Loucy (cell line): Measurements from ENCODE around the gene TLCD4.

Experiments
- H2AFZ ChIP-seq: fragments of 200-600 bp; sonication (generic); 2 replicates; pipeline ENCODE4 v1.6.0; 2016; ENCODE audit warnings: antibody characterized with exemption, mild to moderate bottlenecking, low read length, moderate library complexity
- H3F3A ChIP-seq: fragments of 200-600 bp; 2 replicates; pipeline ENCODE4 v1.6.0; 2016; ENCODE audit warnings: antibody characterized with exemption, low read depth, mild to moderate bottlenecking
- H3K27me3 ChIP-seq: fragments of 200-600 bp; sonication (generic); 2 replicates; pipeline ENCODE4 v1.6.1; 2014; ENCODE audit warnings: low read length, mild to moderate bottlenecking; ENCODE audit not compliant: insufficient read depth, poor library complexity, severe bottlenecking
- H3K36me3 ChIP-seq: fragments of 200-600 bp; sonication (generic); 2 replicates; pipeline ENCODE4 v1.6.1; 2016; ENCODE audit warnings: low read length; ENCODE audit not compliant: insufficient read depth
- H3K4me1 ChIP-seq: fragments of 200-600 bp; sonication (generic); 2 replicates; pipeline ENCODE4 v1.5.1; 2014; ENCODE audit warnings: low read length, mild to moderate bottlenecking; ENCODE audit not compliant: insufficient read depth, poor library complexity, severe bottlenecking
- H3K4me2 ChIP-seq: fragments of 200-600 bp; sonication (generic); 2 replicates; pipeline ENCODE4 v1.6.0; 2014; ENCODE audit warnings: antibody characterized with exemption, low read length, low read depth, mild to moderate bottlenecking; ENCODE audit not compliant: poor library complexity, severe bottlenecking
- H3K4me3 ChIP-seq: fragments of 200-600 bp; sonication (generic); 2 replicates; pipeline ENCODE4 v1.5.1; 2014; ENCODE audit warnings: low read length, mild to moderate bottlenecking, mixed read lengths; ENCODE audit not compliant: poor library complexity, severe bottlenecking
- H3K79me2 ChIP-seq: fragments of 200-600 bp; sonication (generic); 2 replicates; pipeline ENCODE4 v1.6.1; 2014; ENCODE audit warnings: low read length; ENCODE audit not compliant: insufficient read depth
- H3K9ac ChIP-seq: fragments of 200-600 bp; sonication (generic); 2 replicates; pipeline ENCODE4 v1.6.0; 2014; ENCODE audit warnings: mild to moderate bottlenecking, low read depth, low read length, moderate library complexity; ENCODE audit not compliant: poor library complexity, severe bottlenecking
- H3K9me2 ChIP-seq: fragments of 200-600 bp; sonication (generic); replicated peaks from 2 replicates; pipeline ENCODE4 v1.6.1; 2016; ENCODE audit warnings: low read depth, low read length, mixed read lengths
- H3K9me3 ChIP-seq: fragments of 200-600 bp; sonication (generic); 2 replicates; pipeline ENCODE4 v1.6.1; 2014; ENCODE audit warnings: mild to moderate bottlenecking, antibody characterized with exemption, low read length, low read depth; ENCODE audit not compliant: insufficient read depth
- H4K20me1 ChIP-seq: fragments of 200-600 bp; sonication (generic); 2 replicates; pipeline ENCODE4 v1.6.0; 2014; ENCODE audit warnings: antibody characterized with exemption, low read length, mild to moderate bottlenecking; ENCODE audit not compliant: insufficient read depth, poor library complexity, severe bottlenecking
- EZH2phosphoT487 ChIP-seq: fragments of 200-600 bp; IDR thresholded peaks from 2 replicates; pipeline ENCODE4 v1.6.1; 2018; ENCODE audit warnings: antibody characterized with exemption, mild to moderate bottlenecking, moderate library complexity, borderline replicate concordance
- TF ChIP-seq, protein P1 (sequence below): fragments of 200-600 bp; sonication (generic); conservative IDR thresholded peaks from 2 replicates; pipeline ENCODE4 v1.5.1; 2014; ENCODE audit warnings: mild to moderate bottlenecking, antibody characterized with exemption, low read length

Gene TLCD4

GRCh38 chr1:95085376-95085775 lies 31.8 kb upstream of the TLCD4 start:
- no peaks in the 10 kb centered on the region for H3F3A ChIP-seq
- H3K9me2 ChIP-seq: no peaks in the 10 kb centered on the region
- no peaks in the 10 kb centered on the region for H4K20me1 ChIP-seq
- H3K36me3 ChIP-seq: no peaks in the 10 kb centered on the region
- H3K27me3 ChIP-seq: peaks cover 6% of the 10 kb centered on the region
- no peaks in the 10 kb centered on the region for H3K79me2 ChIP-seq
- no peak overlapping the region for H3K4me2 ChIP-seq
- H3K9ac ChIP-seq: no peak overlapping the region
- no peak overlapping the region for H2AFZ ChIP-seq
- no peak overlapping the region for H3K4me3 ChIP-seq
- H3K4me1 ChIP-seq: no peaks in the 10 kb centered on the region
- TF ChIP-seq, protein P1, sequence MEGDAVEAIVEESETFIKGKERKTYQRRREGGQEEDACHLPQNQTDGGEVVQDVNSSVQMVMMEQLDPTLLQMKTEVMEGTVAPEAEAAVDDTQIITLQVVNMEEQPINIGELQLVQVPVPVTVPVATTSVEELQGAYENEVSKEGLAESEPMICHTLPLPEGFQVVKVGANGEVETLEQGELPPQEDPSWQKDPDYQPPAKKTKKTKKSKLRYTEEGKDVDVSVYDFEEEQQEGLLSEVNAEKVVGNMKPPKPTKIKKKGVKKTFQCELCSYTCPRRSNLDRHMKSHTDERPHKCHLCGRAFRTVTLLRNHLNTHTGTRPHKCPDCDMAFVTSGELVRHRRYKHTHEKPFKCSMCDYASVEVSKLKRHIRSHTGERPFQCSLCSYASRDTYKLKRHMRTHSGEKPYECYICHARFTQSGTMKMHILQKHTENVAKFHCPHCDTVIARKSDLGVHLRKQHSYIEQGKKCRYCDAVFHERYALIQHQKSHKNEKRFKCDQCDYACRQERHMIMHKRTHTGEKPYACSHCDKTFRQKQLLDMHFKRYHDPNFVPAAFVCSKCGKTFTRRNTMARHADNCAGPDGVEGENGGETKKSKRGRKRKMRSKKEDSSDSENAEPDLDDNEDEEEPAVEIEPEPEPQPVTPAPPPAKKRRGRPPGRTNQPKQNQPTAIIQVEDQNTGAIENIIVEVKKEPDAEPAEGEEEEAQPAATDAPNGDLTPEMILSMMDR: no peak
- no peak for TF ChIP-seq EZH2phosphoT487
- H3K9me3 ChIP-seq: no peaks in the 10 kb centered on the region

DNA sequence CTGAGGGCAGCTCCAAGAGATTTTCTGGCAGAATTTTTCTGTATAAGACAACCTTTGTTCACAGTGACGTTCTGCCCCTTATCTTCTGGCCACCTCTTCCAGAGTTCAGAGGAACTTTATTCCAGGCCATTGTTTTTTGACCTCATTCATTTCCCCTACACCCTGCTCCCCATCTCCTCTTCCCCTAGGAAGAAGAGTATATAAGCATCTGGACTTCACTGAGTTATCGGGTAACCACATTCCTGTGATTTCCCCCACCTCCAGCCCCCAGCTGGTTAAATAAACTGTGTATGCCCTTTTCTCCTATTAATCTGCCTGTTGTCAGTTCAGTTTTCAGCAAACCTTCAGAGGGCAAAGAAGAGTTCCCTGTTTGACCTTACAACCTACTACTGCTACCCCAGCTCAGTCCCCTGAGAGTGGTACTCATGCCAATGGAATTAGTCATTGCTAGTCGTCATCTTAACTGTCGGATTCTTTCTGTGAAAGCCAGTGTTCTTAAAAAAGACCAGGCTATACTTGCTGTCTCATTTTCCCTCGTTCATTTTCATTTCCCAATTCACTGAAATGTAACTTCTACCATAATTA lies 30.1 kb upstream of the TLCD4 start:
- Histone ChIP-seq H3K9me3 (no peaks in the 10 kb centered on the region), H3K4me3 (no peak overlapping the region), H3K36me3 (no peaks in the 10 kb centered on the region), H3K27me3 (no peaks in the 10 kb centered on the region), H3F3A (no peaks in the 10 kb centered on the region), H3K79me2 (no peaks in the 10 kb centered on the region), H3K4me1 (no peaks in the 10 kb centered on the region), H3K9me2 (no peaks in the 10 kb centered on the region), H3K9ac (no peak overlapping the region), H3K4me2 (no peak overlapping the region), H4K20me1 (no peaks in the 10 kb centered on the region), H2AFZ (no peak overlapping the region)
- TF ChIP-seq EZH2phosphoT487: no peak
- TF ChIP-seq, protein P1: no peak

- no peak overlapping the region for H3K9ac ChIP-seq
- no peaks in the 10 kb centered on the region for H3K9me3 ChIP-seq
- no peaks in the 10 kb centered on the region for H3K9me2 ChIP-seq
- no peaks in the 10 kb centered on the region for H3K27me3 ChIP-seq
- H3K36me3 ChIP-seq: no peaks in the 10 kb centered on the region
- H3F3A ChIP-seq: no peaks in the 10 kb centered on the region
- no peak for TF ChIP-seq EZH2phosphoT487
- TF ChIP-seq, protein P1: no peak
- no peak overlapping the region for H3K4me3 ChIP-seq
- H4K20me1 ChIP-seq: no peaks in the 10 kb centered on the region
- H3K4me2 ChIP-seq: no peak overlapping the region
- no peak overlapping the region for H2AFZ ChIP-seq
- no peaks in the 10 kb centered on the region for H3K4me1 ChIP-seq
- no peaks in the 10 kb centered on the region for H3K79me2 ChIP-seq
Measured at GRCh38 chr1:95088303-95088702, 28.9 kb upstream of the TLCD4 start.
